Psoas muscle (tissue), 8 donors: Measurements from ENCODE around the gene GSTK1. TPM values are rescaled to one million over a fixed set of nuclear protein-coding genes. Genes with fewer than 3 reads are reported as not detected.

Source experiments
- ATAC-seq, 4 donors: fragments of 200-7000 bp; cut with Tn5 transposase; one replicate each; pipeline ENCODE4 v1.9.1; 2020; ENCODE audit warnings: moderate library complexity in 3 of 4, mild to moderate bottlenecking in 2 of 4
- DNase-seq, 2 donors: peaks; one replicate each; pipeline ENCODE4 v3.0.0-alpha.2; 2020
- H3K27ac ChIP-seq: fragments of 200-600 bp; one replicate; pipeline ENCODE4 v1.8.0; 2022
- H3K27me3 ChIP-seq, 3 donors: fragments of 200-600 bp in 1 of 3; one replicate each; pipeline versions ENCODE4 v1.6.1 to v1.8.0; 2013 to 2022; ENCODE audit warnings: low read length in 2 of 3, mild to moderate bottlenecking in 2 of 3, moderate library complexity in 1 of 3; ENCODE audit not compliant: insufficient read depth in 3 of 3
- H3K36me3 ChIP-seq, 2 donors: fragments of 200-600 bp in 1 of 2; one replicate each; pipeline versions ENCODE4 v1.6.1 to v1.8.0; 2013 to 2022; ENCODE audit warnings: low read depth in 1 of 2, mild to moderate bottlenecking in 1 of 2, moderate library complexity in 1 of 2; ENCODE audit not compliant: insufficient read depth in 1 of 2
- H3K4me1 ChIP-seq: fragments of 200-600 bp; one replicate; pipeline ENCODE4 v1.8.0; 2022
- H3K4me3 ChIP-seq: fragments of 200-600 bp; one replicate; pipeline ENCODE4 v1.8.0; 2022; ENCODE audit warnings: mild to moderate bottlenecking
- H3K9me3 ChIP-seq: fragments of 200-600 bp; one replicate; pipeline ENCODE4 v1.8.0; 2022
- CTCF ChIP-seq: fragments of 200-600 bp; IDR thresholded peaks from one replicate; pipeline ENCODE4 v1.8.0; 2022; ENCODE audit warnings: antibody characterized with exemption
- WGBS, 3 donors: extraction: QIAGEN DNeasy Blood & Tissue Kit; methylation state at CpG; one replicate each; pipeline versions ENCODE4 v1.1.6 to v1.1.7; 2013; 5-methylcytosine and 5-hydroxymethylcytosine counted together
- intact Hi-C, 2 donors: fragments of 100-400 bp; cut with DNase I; formaldehyde crosslinking; loops; one replicate each; pipeline versions ENCODE4 v1.11.0 to v1.14.2; 2022
- polyA plus RNA-seq, 3 donors: library from polyadenylated mRNA; stranded (reverse); fragments of 200-250 nt; gene quantifications; one replicate each; pipeline ENCODE4 v1.2.3, GENCODE V29; 2013
- total RNA-seq, 4 donors: library from RNA; stranded (reverse); fragmentation: NEBNext Ultra II Directional in 2 of 4; extraction: Animal tissue kit (Norgen Biotek cat#: 25700) in 2 of 4; gene quantifications; one replicate each; pipeline versions ENCODE4 v1.2.1 to v1.2.4, GENCODE V29; 2021 to 2023
- donor health status: healthy with polysubstance abuse.
- donor health status: DM: no; HTN: no; CAD: no; lungs with moderate emphysema.
- donor health status: Bipolar disorder and iron deficiency.
- donor health status: healthy.
- donor health status: DM: yes; HTN: yes; CAD: no.
- donor health status: DM: no; HTN: no; CAD: no.
- donor health status: DM: no; HTN: no; CAD: no.
- donor health status: DM: yes; HTN: yes; CAD: no.

GSTK1 gene
- total and polyA plus RNA-seq, 7 donors, result 65.1 to 129 (median 93.9) TPM

- no peak for TF ChIP-seq CTCF
- no peak overlapping the region for H3K4me3 ChIP-seq
- no peaks in the 10 kb centered on the region for H3K27me3 ChIP-seq
- H3K27ac ChIP-seq, result no peak overlapping the region
- no peak for ATAC-seq
- no peaks in the 10 kb centered on the region for H3K36me3 ChIP-seq
- H3K4me1 ChIP-seq, result no peaks in the 10 kb centered on the region
- H3K9me3 ChIP-seq, result peaks cover 14% of the 10 kb centered on the region
- intact Hi-C loops, result no loop called here
- 81 to 95% (median 91%) methylated on average over 3 of the region's 3 CpGs for WGBS, 3 donors
- DNase-seq, result no peak
These were observed 26.7 kb upstream of the GSTK1 start for GRCh38 chr7:143236408-143236990.

- no peak for ATAC-seq
These were observed 25.9 kb upstream of the GSTK1 start for GRCh38 chr7:143237366-143237765.

GRCh38 chr7:143238289-143238980 lies 24.8 kb upstream of the GSTK1 start:
- 91 to 100% (median 92%) methylated on average over 1 of the region's 1 CpG for WGBS, 3 donors
- H3K9me3 ChIP-seq, result peaks cover 14% of the 10 kb centered on the region
- TF ChIP-seq CTCF, result no peak
- no peaks in the 10 kb centered on the region for H3K27me3 ChIP-seq
- intact Hi-C loops, result no loop called here
- DNase-seq (no peak), ATAC-seq (no peak)
- H3K4me1 ChIP-seq, result no peaks in the 10 kb centered on the region
- no peak overlapping the region for H3K27ac ChIP-seq
- H3K4me3 ChIP-seq, result no peak overlapping the region
- H3K36me3 ChIP-seq, result no peaks in the 10 kb centered on the region

More at GRCh38 chr7:143237366-143237765, 25.9 kb upstream of the GSTK1 start:
- no peak for DNase-seq
- Histone ChIP-seq H3K4me3 (no peak overlapping the region), H3K27me3 (no peaks in the 10 kb centered on the region), H3K36me3 (no peaks in the 10 kb centered on the region), H3K9me3 (peaks cover 14% of the 10 kb centered on the region), H3K27ac (no peak overlapping the region), H3K4me1 (no peaks in the 10 kb centered on the region)
- TF ChIP-seq CTCF, result no peak
- intact Hi-C loops, result no loop called here

- no peak for TF ChIP-seq CTCF
- ATAC-seq (no peak), DNase-seq (no peak)
- H3K4me1 ChIP-seq, result no peaks in the 10 kb centered on the region
- no peak overlapping the region for H3K27ac ChIP-seq
- H3K36me3 ChIP-seq, result no peaks in the 10 kb centered on the region
- H3K27me3 ChIP-seq, result no peaks in the 10 kb centered on the region
- no peak overlapping the region for H3K4me3 ChIP-seq
- H3K9me3 ChIP-seq, result peaks cover 10% of the 10 kb centered on the region
- intact Hi-C loops, result loop anchor here (2.0 to 5.0 kb wide), 3 partner anchors 67 to 177 kb away; partner anchors contain the start of gene CLCN1 (in 1 of the 2)
These were observed 23.4 kb upstream of the GSTK1 start for GRCh38 chr7:143239813-143240212.
